ENCODE measurements around the gene CDH11. TPM values are rescaled to one million over a fixed set of nuclear protein-coding genes. Genes with fewer than 3 reads are reported as not detected.

Gene CDH11
- total and polyA plus RNA-seq, 2 of the 4 experiments (the other 2 are of a cell fraction): 266 to 601 TPM

GRCh38 chr16:65000654-65001053, 121.2 kb downstream of the CDH11 start:
- DNase-seq (no peak), ATAC-seq (ENCODE audit: low read depth) (no peak)
- H3K9me1 ChIP-seq (ENCODE audit: insufficient read depth, low read length): peaks cover 15% of the 10 kb centered on the region
- H3K14ac ChIP-seq (replicated peaks; ENCODE audit: low read depth, low read length): no peak overlapping the region
- no peak overlapping the region for H3K4me3 ChIP-seq (ENCODE audit: insufficient read depth, low read depth, low read length)
- WGBS, 2 experiments (ENCODE audit: extremely low coverage in 2 of 2, insufficient read length in 1 of 2): no CpG with 5 or more reads among the region's 3 CpGs
- no peak overlapping the region for H3K9ac ChIP-seq (ENCODE audit: low read depth, low read length)
- H3K36me3 ChIP-seq (ENCODE audit: control insufficient read depth, insufficient read depth, low read length): peaks cover 57% of the 10 kb centered on the region
- CTCF ChIA-PET: interaction anchor here (1.3 kb wide), 1 partner anchor 12 kb away, joined by 3 read pairs; no protein-coding TSS in a partner anchor
- H4K20me1 ChIP-seq (ENCODE audit: insufficient read depth, low read length): peaks cover 9% of the 10 kb centered on the region
- no peaks in the 10 kb centered on the region for H3K27me3 ChIP-seq (ENCODE audit: control insufficient read depth, insufficient read depth, low read length)
- H3K4me2 ChIP-seq (ENCODE audit: low read depth, low read length): no peak overlapping the region
- no peak overlapping the region for H4K91ac ChIP-seq (ENCODE audit: insufficient read depth, low read depth, low read length)
- dilution Hi-C loops (cut with HindIII; ENCODE audit: low sequenced_read_pairs, unreplicated experiment) (no loop called here), intact Hi-C loops (cut with micrococcal nuclease) (no loop called here), in situ Hi-C loops (cut with MboI; ENCODE audit: low sequenced_read_pairs) (no loop called here)
- H3K18ac ChIP-seq (ENCODE audit: low read depth, low read length): no peak overlapping the region
- H3K4me1 ChIP-seq (ENCODE audit: control insufficient read depth, insufficient read depth, low read length): no peaks in the 10 kb centered on the region
- no peak overlapping the region for H3K56ac ChIP-seq (ENCODE audit: extremely low read depth, insufficient read depth, low read length)
- POLR2A ChIA-PET (ENCODE audit: unreplicated experiment): no interaction called here
- H2BK15ac ChIP-seq (ENCODE audit: low read depth, low read length): no peak overlapping the region
- H2AFZ ChIP-seq (replicated peaks; ENCODE audit: low read length, poor library complexity): no peak overlapping the region
- H3K4ac ChIP-seq (ENCODE audit: low read depth, low read length): no peak overlapping the region
- no peak for TF ChIP-seq RCOR1 (IDR thresholded peaks at IDR 0.05; ENCODE audit: insufficient replicate concordance, low read length)
- no peak for TF ChIP-seq BHLHE40 (IDR thresholded peaks at IDR 0.05; ENCODE audit: low read depth, low read length)
- no peak for TF ChIP-seq RAD21 (IDR thresholded peaks at IDR 0.05; ENCODE audit: low read length)
- no peak for TF ChIP-seq USF2 (IDR thresholded peaks at IDR 0.05; ENCODE audit: low read depth, low read length)
- no peak for TF ChIP-seq FOS (IDR thresholded peaks at IDR 0.05; ENCODE audit: low read depth, low read length)
- TF ChIP-seq POLR2A (IDR thresholded peaks at IDR 0.05; ENCODE audit: low read depth, low read length): no peak
- no peak for TF ChIP-seq MXI1 (IDR thresholded peaks at IDR 0.05; ENCODE audit: borderline replicate concordance, low read depth, low read length)
- TF ChIP-seq SMC3 (IDR thresholded peaks at IDR 0.05; ENCODE audit: low read depth, low read length): no peak
- no peak for TF ChIP-seq CEBPB (IDR thresholded peaks at IDR 0.05; ENCODE audit: low read depth, low read length)
- no peak for TF ChIP-seq CHD1 (IDR thresholded peaks at IDR 0.05; ENCODE audit: low read depth, low read length)
- TF ChIP-seq MAFK (IDR thresholded peaks at IDR 0.05; ENCODE audit: low read depth, low read length): no peak
- H4K5ac ChIP-seq (ENCODE audit: low read depth, low read length): no peak overlapping the region
- H3K9me3 ChIP-seq (ENCODE audit: control insufficient read depth, insufficient read depth, low read length): no peaks in the 10 kb centered on the region
- no TSS peak for BruUV-seq (replicated peaks)
- H2AK9ac ChIP-seq (replicated peaks; ENCODE audit: low read depth, low read length, poor library complexity): no peak overlapping the region
- H2BK120ac ChIP-seq (ENCODE audit: low read depth, low read length): no peak overlapping the region
- H2BK5ac ChIP-seq (ENCODE audit: low read depth, low read length, poor library complexity, severe bottlenecking): no peak overlapping the region
- peaks cover 31 to 49% of the 10 kb centered on the region in 2 experiments for H3K79me1 ChIP-seq (ENCODE audit: low read depth in 1 of 2, low read length in 2 of 2)
- H2BK20ac ChIP-seq (ENCODE audit: low read depth, low read length): no peak overlapping the region
- H3K23ac ChIP-seq (ENCODE audit: low read depth, low read length): no peak overlapping the region
- H2AK5ac ChIP-seq (ENCODE audit: low read depth, low read length): no peak overlapping the region
- no peak overlapping the region for H3K27ac ChIP-seq (ENCODE audit: insufficient read depth, low read length)
- H4K8ac ChIP-seq (ENCODE audit: low read depth in 2 of 2, low read length in 2 of 2): no peak overlapping the region
